ENCODE measurements around the gene DOK4. TPM values are rescaled to one million over a fixed set of nuclear protein-coding genes. Genes with fewer than 3 reads are reported as not detected.

The DOK4 gene
- total RNA-seq, 2 experiments from 2014 or later, result 2.4 to 2.9 TPM

DNA sequence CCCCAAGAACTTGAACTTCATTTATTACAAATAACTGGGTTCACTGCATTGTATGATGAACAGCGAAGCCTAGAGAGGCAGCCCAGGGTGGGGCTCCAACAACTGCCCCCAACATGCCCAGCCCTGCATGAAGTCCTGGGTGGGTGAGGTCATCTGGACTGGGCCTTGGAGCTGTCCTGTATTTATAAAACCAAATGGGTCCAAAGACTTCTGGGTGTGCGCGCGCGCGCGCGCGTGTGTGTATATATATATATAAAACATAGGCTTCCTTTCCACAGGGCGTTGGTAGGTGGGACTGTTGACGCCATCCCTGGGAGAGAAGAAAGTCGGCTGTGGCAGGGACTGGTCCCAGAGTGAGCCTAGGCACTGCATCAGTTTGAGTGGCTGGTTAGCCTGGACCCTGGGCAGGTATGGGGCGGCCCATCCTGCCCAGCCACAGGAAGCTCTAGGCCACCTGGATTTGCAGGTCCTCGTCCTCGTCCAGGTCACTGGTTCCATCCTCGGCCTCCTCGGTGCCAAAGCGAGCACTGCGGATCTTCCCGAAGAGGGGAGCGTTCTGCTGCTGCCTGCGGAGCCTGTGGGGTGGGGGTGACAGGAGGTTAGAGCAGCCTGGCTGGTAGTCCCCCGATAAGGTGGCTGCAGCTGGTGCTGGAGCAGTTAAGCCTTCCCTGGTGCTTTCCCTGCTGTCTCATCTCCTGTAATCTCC, 26.2 kb upstream of the DOK4 start:
- H3K36me3 Mint-ChIP-seq (ENCODE audit: low read depth), result peaks cover 22% of the 10 kb centered on the region
- H3K4me1 Mint-ChIP-seq (ENCODE audit: low read depth), result no peaks in the 10 kb centered on the region
- CTCF ChIA-PET, result interaction anchor here (1.3 kb wide), 1 partner anchor 7 kb away, joined by 4 read pairs; no protein-coding TSS in a partner anchor
- no peak overlapping the region for H3K27ac ChIP-seq (ENCODE audit: low read depth in 1 of 2, low read length in 2 of 2)
- no peak overlapping the region for H3K4me3 ChIP-seq (ENCODE audit: low read length)
- ATAC-seq (ENCODE audit: poor library complexity) (no peak), DNase-seq (no peak)
- H3K9me3 ChIP-seq (ENCODE audit: control insufficient read depth in 1 of 2, insufficient read depth in 1 of 2, low read length in 2 of 2), result no peaks in the 10 kb centered on the region
- no peak overlapping the region for H3K4me3 Mint-ChIP-seq
- peaks cover 8% of the 10 kb centered on the region for H3K36me3 ChIP-seq (ENCODE audit: insufficient read depth, low read length)
- no peaks in the 10 kb centered on the region for H3K27me3 ChIP-seq (ENCODE audit: control insufficient read depth in 1 of 2, insufficient read depth in 2 of 2, low read length in 2 of 2)
- TF ChIP-seq, protein P1, sequence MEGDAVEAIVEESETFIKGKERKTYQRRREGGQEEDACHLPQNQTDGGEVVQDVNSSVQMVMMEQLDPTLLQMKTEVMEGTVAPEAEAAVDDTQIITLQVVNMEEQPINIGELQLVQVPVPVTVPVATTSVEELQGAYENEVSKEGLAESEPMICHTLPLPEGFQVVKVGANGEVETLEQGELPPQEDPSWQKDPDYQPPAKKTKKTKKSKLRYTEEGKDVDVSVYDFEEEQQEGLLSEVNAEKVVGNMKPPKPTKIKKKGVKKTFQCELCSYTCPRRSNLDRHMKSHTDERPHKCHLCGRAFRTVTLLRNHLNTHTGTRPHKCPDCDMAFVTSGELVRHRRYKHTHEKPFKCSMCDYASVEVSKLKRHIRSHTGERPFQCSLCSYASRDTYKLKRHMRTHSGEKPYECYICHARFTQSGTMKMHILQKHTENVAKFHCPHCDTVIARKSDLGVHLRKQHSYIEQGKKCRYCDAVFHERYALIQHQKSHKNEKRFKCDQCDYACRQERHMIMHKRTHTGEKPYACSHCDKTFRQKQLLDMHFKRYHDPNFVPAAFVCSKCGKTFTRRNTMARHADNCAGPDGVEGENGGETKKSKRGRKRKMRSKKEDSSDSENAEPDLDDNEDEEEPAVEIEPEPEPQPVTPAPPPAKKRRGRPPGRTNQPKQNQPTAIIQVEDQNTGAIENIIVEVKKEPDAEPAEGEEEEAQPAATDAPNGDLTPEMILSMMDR (IDR thresholded peaks at IDR 0.05), result no peak
- no peaks in the 10 kb centered on the region for H3K27me3 Mint-ChIP-seq
- no peaks in the 10 kb centered on the region for H3K4me1 ChIP-seq (ENCODE audit: insufficient read depth, low read length)
- no peak overlapping the region for H3K27ac Mint-ChIP-seq
- intact Hi-C loops (cut with DNase I, micrococcal nuclease), result no loop called here
- no peaks in the 10 kb centered on the region for H3K9me3 Mint-ChIP-seq
- POLR2A ChIA-PET, result no interaction called here

DNA sequence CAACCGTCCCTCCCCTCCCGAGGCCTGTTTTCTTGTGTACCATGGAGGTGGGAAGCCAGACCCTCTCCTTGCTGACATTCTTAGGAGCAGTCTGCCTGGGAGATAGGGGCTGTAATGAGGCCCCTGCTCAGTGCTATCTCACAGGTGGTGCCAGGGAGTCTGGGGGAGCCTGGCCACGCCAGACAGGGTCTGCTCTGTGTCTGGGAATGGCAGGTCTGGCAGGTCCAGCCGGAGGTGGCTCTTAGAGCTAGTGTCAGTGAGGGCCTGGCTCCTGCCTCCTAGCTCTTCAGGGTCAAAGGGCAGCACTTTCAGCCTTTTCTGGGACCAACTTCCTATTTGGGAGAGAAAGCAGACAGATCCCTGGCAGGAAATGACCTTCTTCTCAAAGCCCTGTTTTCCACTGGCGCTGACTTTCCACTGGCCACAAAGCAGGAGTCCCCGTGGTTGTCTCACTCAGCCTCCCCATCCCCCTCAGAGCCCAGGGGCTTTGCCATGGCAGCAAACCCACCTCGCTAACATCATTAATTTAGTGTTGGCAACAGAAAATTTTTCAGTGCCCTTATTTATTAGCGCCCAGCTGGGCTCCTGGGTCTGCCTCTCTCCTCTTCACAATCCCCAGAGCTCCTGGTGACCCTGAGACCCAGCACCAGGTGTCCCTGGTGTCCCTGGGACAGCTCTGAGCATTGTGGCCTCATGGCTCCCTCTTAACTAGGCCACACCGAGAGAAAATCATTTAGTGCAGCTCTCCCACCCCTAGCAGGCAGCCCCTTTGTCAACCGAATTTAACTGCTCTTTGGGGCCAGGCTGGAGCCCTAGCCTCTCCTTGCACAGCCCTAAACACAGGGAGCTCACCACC, 24.0 kb upstream of the DOK4 start:
- TF ChIP-seq, protein P1 (IDR thresholded peaks at IDR 0.05), result no peak
- H3K36me3 ChIP-seq (ENCODE audit: insufficient read depth, low read length), result peaks cover 4% of the 10 kb centered on the region
- DNase-seq (no peak), ATAC-seq (ENCODE audit: poor library complexity) (no peak)
- Mint-ChIP-seq H3K36me3 (ENCODE audit: low read depth) (peaks cover 5% of the 10 kb centered on the region), H3K9me3 (no peaks in the 10 kb centered on the region), H3K4me1 (ENCODE audit: low read depth) (no peaks in the 10 kb centered on the region), H3K27ac (no peak overlapping the region), H3K4me3 (no peak overlapping the region), H3K27me3 (no peaks in the 10 kb centered on the region)
- no peak overlapping the region for H3K4me3 ChIP-seq (ENCODE audit: low read length)
- intact Hi-C loops (cut with DNase I, micrococcal nuclease), result no loop called here
- no peaks in the 10 kb centered on the region for H3K4me1 ChIP-seq (ENCODE audit: insufficient read depth, low read length)
- H3K27ac ChIP-seq (ENCODE audit: low read depth in 1 of 2, low read length in 2 of 2), result no peak overlapping the region
- CTCF ChIA-PET, result no interaction called here
- POLR2A ChIA-PET, result no interaction called here
- no peaks in the 10 kb centered on the region for H3K27me3 ChIP-seq (ENCODE audit: control insufficient read depth in 1 of 2, insufficient read depth in 2 of 2, low read length in 2 of 2)
- no peaks in the 10 kb centered on the region for H3K9me3 ChIP-seq (ENCODE audit: control insufficient read depth in 1 of 2, insufficient read depth in 1 of 2, low read length in 2 of 2)

DNA sequence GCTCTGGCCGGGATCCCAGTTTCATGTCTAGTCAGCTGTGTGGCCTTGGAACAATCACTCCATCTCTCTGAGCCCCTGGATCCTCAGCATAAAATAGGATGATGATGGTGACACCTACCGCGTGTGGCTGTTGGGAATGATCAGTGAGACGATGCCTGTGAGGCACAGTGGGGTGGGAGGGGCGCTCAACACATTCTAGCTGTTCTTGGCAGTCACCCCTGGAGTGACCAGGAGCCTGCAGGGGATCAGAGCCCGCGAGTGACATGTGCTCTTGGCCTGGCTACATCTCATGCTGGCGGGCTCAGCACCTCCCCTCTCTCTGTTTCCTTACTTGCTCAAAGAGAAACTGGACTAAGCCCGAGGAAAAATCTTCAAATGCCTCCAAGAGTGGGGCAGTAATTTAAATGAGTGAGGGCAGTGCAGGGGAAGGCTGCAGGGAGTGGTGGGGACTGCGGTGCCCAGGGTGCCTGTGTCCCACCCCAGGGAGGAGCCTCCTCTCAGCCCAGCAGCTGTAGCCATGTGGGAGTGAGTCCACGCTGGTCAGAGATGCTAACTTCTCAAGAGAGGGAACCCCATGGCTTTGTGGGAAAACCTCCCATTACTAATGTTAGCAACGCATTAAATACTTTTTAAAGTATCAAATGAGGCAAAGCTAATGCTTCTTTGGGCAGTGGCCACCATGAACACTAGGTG, 23.1 kb upstream of the DOK4 start:
- Mint-ChIP-seq H3K4me3 (no peak overlapping the region), H3K36me3 (ENCODE audit: low read depth) (peaks cover 1% of the 10 kb centered on the region), H3K4me1 (ENCODE audit: low read depth) (no peaks in the 10 kb centered on the region), H3K27me3 (no peaks in the 10 kb centered on the region), H3K27ac (no peak overlapping the region), H3K9me3 (no peaks in the 10 kb centered on the region)
- no peak overlapping the region for H3K4me3 ChIP-seq (ENCODE audit: low read length)
- H3K27me3 ChIP-seq (ENCODE audit: control insufficient read depth in 1 of 2, insufficient read depth in 2 of 2, low read length in 2 of 2), result no peaks in the 10 kb centered on the region
- intact Hi-C loops (cut with DNase I, micrococcal nuclease), result no loop called here
- peaks cover 4% of the 10 kb centered on the region for H3K36me3 ChIP-seq (ENCODE audit: insufficient read depth, low read length)
- ChIA-PET CTCF (no interaction called here), POLR2A (no interaction called here)
- H3K27ac ChIP-seq (ENCODE audit: low read depth in 1 of 2, low read length in 2 of 2), result no peak overlapping the region
- no peaks in the 10 kb centered on the region for H3K4me1 ChIP-seq (ENCODE audit: insufficient read depth, low read length)
- H3K9me3 ChIP-seq (ENCODE audit: control insufficient read depth in 1 of 2, insufficient read depth in 1 of 2, low read length in 2 of 2), result no peaks in the 10 kb centered on the region
- no peak for ATAC-seq (ENCODE audit: poor library complexity)
- TF ChIP-seq, protein P1 (IDR thresholded peaks at IDR 0.05), result no peak
- DNase-seq, result no peak

All from CD4-positive, alpha-beta T cell (primary cell).